IPS DF 4.7 (cell line): Measurements from ENCODE around the gene PAX4.

Experiments used
- DNase-seq: peaks from one replicate; pipeline ENCODE4 v3.0.0-alpha.2; 2013; ENCODE audit warnings: low spot score; ENCODE audit errors: extremely low read depth

The PAX4 gene

GRCh38 chr7:127618042-127618441 lies at the start of gene PAX4:
Gene PAX4 (minus strand): TSS chr7:127618142. CDS start chr7:127615928, 2,214 bp downstream.
- DNase-seq: no peak

GRCh38 chr7:127667017-127667670 lies 49.2 kb upstream of the PAX4 start:
- DNase-seq: no peak

- DNase-seq: no peak
Observed at GRCh38 chr7:127666602-127667001, 48.7 kb upstream of the PAX4 start.

GRCh38 chr7:127665922-127666321 lies 48.0 kb upstream of the PAX4 start:
- no peak for DNase-seq

- no peak for DNase-seq
Observed at GRCh38 chr7:127658970-127659630, 41.2 kb upstream of the PAX4 start.

- DNase-seq: no peak
Observed at GRCh38 chr7:127657500-127657899, 39.6 kb upstream of the PAX4 start.

- no peak for DNase-seq
Observed at GRCh38 chr7:127655720-127656119, 37.8 kb upstream of the PAX4 start.

GRCh38 chr7:127654404-127655394 lies 36.8 kb upstream of the PAX4 start:
- DNase-seq: no peak

GRCh38 chr7:127653396-127653795 lies 35.5 kb upstream of the PAX4 start:
- no peak for DNase-seq

GRCh38 chr7:127652333-127653248 lies 34.6 kb upstream of the PAX4 start:
- no peak for DNase-seq

- peak; percentile 97 for DNase-seq
Observed at GRCh38 chr7:127651556-127652332, 33.8 kb upstream of the PAX4 start, which contains the start of gene SND1. Gene SND1 (plus strand): TSS chr7:127652194. CDS start chr7:127652374, 180 bp downstream.

- DNase-seq: no peak
Observed at GRCh38 chr7:127650847-127651555, 33.1 kb upstream of the PAX4 start.

- no peak for DNase-seq
Observed at GRCh38 chr7:127648986-127649385, 31.0 kb upstream of the PAX4 start.

GRCh38 chr7:127647636-127648035 lies 29.7 kb upstream of the PAX4 start:
- DNase-seq: no peak

GRCh38 chr7:127644484-127644883 lies 26.5 kb upstream of the PAX4 start:
- no peak for DNase-seq

- DNase-seq: no peak
Observed at GRCh38 chr7:127638197-127638596, 20.3 kb upstream of the PAX4 start.

GRCh38 chr7:127635659-127636285 lies 17.8 kb upstream of the PAX4 start:
- no peak for DNase-seq

- DNase-seq: no peak
Observed at GRCh38 chr7:127632276-127632910, 14.5 kb upstream of the PAX4 start.
